ENCODE measurements around the gene SLTM. TPM values are rescaled to one million over a fixed set of nuclear protein-coding genes. Genes with fewer than 3 reads are reported as not detected.
"Not testable (repeated sequence)": the region's sequence is repeated elsewhere in the genome, so short reads cannot be mapped to it uniquely, and the experiment has no call there.

SLTM gene
- total and polyA plus RNA-seq, 2 donors from 2014 or later = 30.5 to 93.5 TPM

- H3K9me3 ChIP-seq (ENCODE audit: control insufficient read depth in 2 of 3, insufficient read depth in 1 of 3, low read length in 3 of 3) = no peaks in the 10 kb centered on the region
- no peaks in the 10 kb centered on the region for H3K27me3 ChIP-seq (ENCODE audit: control insufficient read depth, insufficient read depth, low read length)
- no peak overlapping the region for H3K27ac ChIP-seq (ENCODE audit: low read depth in 2 of 2, low read length in 2 of 2)
- intact Hi-C loops (cut with DNase I) = no loop called here
- DNase-seq = peak; percentile 71 to 85 (median 76)
- TF ChIP-seq, protein P1, sequence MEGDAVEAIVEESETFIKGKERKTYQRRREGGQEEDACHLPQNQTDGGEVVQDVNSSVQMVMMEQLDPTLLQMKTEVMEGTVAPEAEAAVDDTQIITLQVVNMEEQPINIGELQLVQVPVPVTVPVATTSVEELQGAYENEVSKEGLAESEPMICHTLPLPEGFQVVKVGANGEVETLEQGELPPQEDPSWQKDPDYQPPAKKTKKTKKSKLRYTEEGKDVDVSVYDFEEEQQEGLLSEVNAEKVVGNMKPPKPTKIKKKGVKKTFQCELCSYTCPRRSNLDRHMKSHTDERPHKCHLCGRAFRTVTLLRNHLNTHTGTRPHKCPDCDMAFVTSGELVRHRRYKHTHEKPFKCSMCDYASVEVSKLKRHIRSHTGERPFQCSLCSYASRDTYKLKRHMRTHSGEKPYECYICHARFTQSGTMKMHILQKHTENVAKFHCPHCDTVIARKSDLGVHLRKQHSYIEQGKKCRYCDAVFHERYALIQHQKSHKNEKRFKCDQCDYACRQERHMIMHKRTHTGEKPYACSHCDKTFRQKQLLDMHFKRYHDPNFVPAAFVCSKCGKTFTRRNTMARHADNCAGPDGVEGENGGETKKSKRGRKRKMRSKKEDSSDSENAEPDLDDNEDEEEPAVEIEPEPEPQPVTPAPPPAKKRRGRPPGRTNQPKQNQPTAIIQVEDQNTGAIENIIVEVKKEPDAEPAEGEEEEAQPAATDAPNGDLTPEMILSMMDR (IDR thresholded peaks at IDR 0.05; ENCODE audit: borderline replicate concordance, extremely low read depth, insufficient read depth) = no peak
- no peaks in the 10 kb centered on the region for H3K36me3 ChIP-seq (ENCODE audit: control insufficient read depth in 2 of 3, insufficient read depth in 3 of 3, low read length in 3 of 3)
- peak overlapping the region in 1 of 3 donors; percentile 46 for H3K9ac ChIP-seq (ENCODE audit: low read length in 3 of 3)
- peak overlapping the region in 2 of 3 donors; percentile 12 to 57 for H3K4me3 ChIP-seq (ENCODE audit: low read length in 3 of 3)
- peaks cover 0 to 4% (median 0%) of the 10 kb centered on the region in 3 donors for H3K4me1 ChIP-seq (ENCODE audit: control insufficient read depth in 2 of 3, insufficient read depth in 2 of 3, low read depth in 1 of 3, low read length in 3 of 3)
- no peak for FAIRE-seq
These were observed 68.7 kb downstream of the SLTM start for GRCh38 chr15:58864602-58865424.

- H3K4me3 ChIP-seq (ENCODE audit: low read length in 3 of 3) = no peak overlapping the region
- TF ChIP-seq, protein P1 (IDR thresholded peaks at IDR 0.05; ENCODE audit: borderline replicate concordance, extremely low read depth, insufficient read depth) = no peak
- intact Hi-C loops (cut with DNase I) = no loop called here
- DNase-seq = no peak
- no peaks in the 10 kb centered on the region for H3K9me3 ChIP-seq (ENCODE audit: control insufficient read depth in 2 of 3, insufficient read depth in 1 of 3, low read length in 3 of 3)
- H3K4me1 ChIP-seq (ENCODE audit: control insufficient read depth in 2 of 3, insufficient read depth in 2 of 3, low read depth in 1 of 3, low read length in 3 of 3) = peaks cover 0 to 4% (median 0%) of the 10 kb centered on the region in 3 donors
- H3K27ac ChIP-seq (ENCODE audit: low read depth in 2 of 2, low read length in 2 of 2) = no peak overlapping the region
- no peaks in the 10 kb centered on the region for H3K27me3 ChIP-seq (ENCODE audit: control insufficient read depth, insufficient read depth, low read length)
- FAIRE-seq = no peak
- no peak overlapping the region for H3K9ac ChIP-seq (ENCODE audit: low read length in 3 of 3)
- no peaks in the 10 kb centered on the region for H3K36me3 ChIP-seq (ENCODE audit: control insufficient read depth in 2 of 3, insufficient read depth in 3 of 3, low read length in 3 of 3)
These were observed 71.2 kb downstream of the SLTM start for GRCh38 chr15:58862326-58862725.

- H3K27ac ChIP-seq (ENCODE audit: low read depth in 2 of 2, low read length in 2 of 2); H3K4me3 ChIP-seq (ENCODE audit: low read length in 3 of 3); DNase-seq; H3K9me3 ChIP-seq (ENCODE audit: control insufficient read depth in 2 of 3, insufficient read depth in 1 of 3, low read length in 3 of 3); intact Hi-C loops (cut with DNase I); H3K4me1 ChIP-seq (ENCODE audit: control insufficient read depth in 2 of 3, insufficient read depth in 2 of 3, low read depth in 1 of 3, low read length in 3 of 3); H3K9ac ChIP-seq (ENCODE audit: low read length in 3 of 3); H3K27me3 ChIP-seq (ENCODE audit: control insufficient read depth, insufficient read depth, low read length): not testable (repeated sequence)
- H3K36me3 ChIP-seq (ENCODE audit: control insufficient read depth in 2 of 3, insufficient read depth in 3 of 3, low read length in 3 of 3) = peaks cover 0 to 11% (median 2%) of the 10 kb centered on the region in 3 donors
- FAIRE-seq = peak; percentile 27
These were observed 76.9 kb downstream of the SLTM start for GRCh38 chr15:58856621-58857020.

- H3K4me3 ChIP-seq (ENCODE audit: low read length in 3 of 3) = no peak overlapping the region
- FAIRE-seq (no peak), DNase-seq (peak in 1 of 5 donors; percentile 70)
- no peaks in the 10 kb centered on the region for H3K27me3 ChIP-seq (ENCODE audit: control insufficient read depth, insufficient read depth, low read length)
- H3K36me3 ChIP-seq (ENCODE audit: control insufficient read depth in 2 of 3, insufficient read depth in 3 of 3, low read length in 3 of 3) = peaks cover 0 to 11% (median 2%) of the 10 kb centered on the region in 3 donors
- TF ChIP-seq, protein P1 (IDR thresholded peaks at IDR 0.05; ENCODE audit: borderline replicate concordance, extremely low read depth, insufficient read depth) = no peak
- no peaks in the 10 kb centered on the region for H3K4me1 ChIP-seq (ENCODE audit: control insufficient read depth in 2 of 3, insufficient read depth in 2 of 3, low read depth in 1 of 3, low read length in 3 of 3)
- intact Hi-C loops (cut with DNase I) = no loop called here
- H3K9me3 ChIP-seq (ENCODE audit: control insufficient read depth in 2 of 3, insufficient read depth in 1 of 3, low read length in 3 of 3) = no peaks in the 10 kb centered on the region
- H3K27ac ChIP-seq (ENCODE audit: low read depth in 2 of 2, low read length in 2 of 2) = no peak overlapping the region
- no peak overlapping the region for H3K9ac ChIP-seq (ENCODE audit: low read length in 3 of 3)
These were observed 77.4 kb downstream of the SLTM start for GRCh38 chr15:58856086-58856485.
